C4-2B (cell line): ENCODE data around the gene RHOG.

Experiments used
- H3K27ac ChIP-seq: fragments of 450-650 bp; 2 replicates; pipeline ENCODE4 v1.5.1; 2017
- ZFX ChIP-seq: fragments of 450-650 bp; IDR thresholded peaks from 2 replicates; pipeline ENCODE4 v1.6.1; 2017
- TF ChIP-seq, protein P1 (sequence below): fragments of 450-650 bp; conservative IDR thresholded peaks from 2 replicates; pipeline ENCODE4 v1.5.1; 2017; ENCODE audit warnings: mild to moderate bottlenecking

RHOG gene

DNA sequence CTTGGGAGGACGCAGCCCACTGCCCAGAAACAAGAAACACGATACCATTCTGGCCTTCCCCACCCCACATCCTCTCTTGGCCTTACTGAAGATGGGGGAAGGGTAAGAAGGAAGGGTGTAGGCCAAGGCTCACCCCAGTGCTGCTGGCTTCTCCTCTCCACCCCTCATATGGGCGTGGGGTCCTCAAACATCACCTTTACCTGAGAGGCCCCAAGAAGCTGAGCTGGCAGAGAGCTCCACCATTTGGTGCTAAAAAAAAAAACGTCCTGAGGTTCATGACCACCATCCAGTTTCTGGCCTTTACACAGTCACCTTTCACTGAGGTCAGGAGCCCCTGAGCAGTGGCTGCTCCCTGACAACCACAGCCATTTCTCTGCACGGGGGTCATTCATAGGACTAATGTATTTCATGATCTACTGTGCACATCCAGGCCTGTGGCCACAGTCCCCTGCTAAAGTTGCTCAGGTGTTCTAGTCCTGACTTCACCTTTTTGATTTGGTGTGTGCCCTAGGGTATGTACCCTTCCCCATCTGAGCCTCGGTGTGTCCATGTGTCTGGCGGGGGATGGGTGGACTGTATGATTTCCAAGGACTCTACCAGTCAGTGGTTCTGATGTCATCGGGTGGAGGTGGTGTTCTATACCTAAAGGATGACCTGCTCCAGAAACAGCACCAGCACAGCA, 15.1 kb downstream of the RHOG start:
- no peak overlapping the region for H3K27ac ChIP-seq
- no peak for TF ChIP-seq ZFX
- TF ChIP-seq, protein P1, sequence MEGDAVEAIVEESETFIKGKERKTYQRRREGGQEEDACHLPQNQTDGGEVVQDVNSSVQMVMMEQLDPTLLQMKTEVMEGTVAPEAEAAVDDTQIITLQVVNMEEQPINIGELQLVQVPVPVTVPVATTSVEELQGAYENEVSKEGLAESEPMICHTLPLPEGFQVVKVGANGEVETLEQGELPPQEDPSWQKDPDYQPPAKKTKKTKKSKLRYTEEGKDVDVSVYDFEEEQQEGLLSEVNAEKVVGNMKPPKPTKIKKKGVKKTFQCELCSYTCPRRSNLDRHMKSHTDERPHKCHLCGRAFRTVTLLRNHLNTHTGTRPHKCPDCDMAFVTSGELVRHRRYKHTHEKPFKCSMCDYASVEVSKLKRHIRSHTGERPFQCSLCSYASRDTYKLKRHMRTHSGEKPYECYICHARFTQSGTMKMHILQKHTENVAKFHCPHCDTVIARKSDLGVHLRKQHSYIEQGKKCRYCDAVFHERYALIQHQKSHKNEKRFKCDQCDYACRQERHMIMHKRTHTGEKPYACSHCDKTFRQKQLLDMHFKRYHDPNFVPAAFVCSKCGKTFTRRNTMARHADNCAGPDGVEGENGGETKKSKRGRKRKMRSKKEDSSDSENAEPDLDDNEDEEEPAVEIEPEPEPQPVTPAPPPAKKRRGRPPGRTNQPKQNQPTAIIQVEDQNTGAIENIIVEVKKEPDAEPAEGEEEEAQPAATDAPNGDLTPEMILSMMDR: no peak

DNA sequence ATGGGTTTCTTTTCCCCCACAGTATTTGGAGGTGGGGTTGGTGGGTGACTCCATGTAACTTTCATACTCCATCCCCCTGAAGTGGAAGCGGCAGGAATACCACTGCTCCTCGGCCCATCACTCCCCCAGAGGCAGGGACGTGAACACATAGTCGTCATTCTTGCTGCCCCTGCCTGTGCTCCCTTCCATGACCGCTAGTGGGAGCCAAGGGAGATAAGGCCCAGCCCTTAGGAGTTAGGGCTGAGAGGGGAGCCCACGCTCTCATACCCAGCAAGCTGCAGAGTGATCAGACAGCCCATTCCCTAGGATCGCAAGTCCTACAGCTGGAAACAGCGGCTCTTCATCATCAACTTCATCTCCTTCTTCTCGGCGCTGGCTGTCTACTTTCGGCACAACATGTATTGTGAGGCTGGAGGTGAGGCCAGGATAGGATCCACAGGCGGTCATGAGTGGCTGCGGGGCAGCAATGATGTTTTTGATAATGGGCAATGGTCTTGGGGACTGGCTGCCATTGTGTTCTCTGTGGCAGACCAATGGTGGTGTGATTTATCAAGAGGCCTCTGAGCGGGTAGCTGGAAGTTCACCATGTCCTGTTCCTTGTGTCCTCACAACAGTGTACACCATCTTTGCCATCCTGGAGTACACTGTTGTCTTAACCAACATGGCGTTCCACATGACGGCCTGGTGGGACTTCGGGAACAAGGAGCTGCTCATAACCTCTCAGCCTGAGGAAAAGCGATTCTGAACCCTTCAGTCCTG, 15.9 kb downstream of the RHOG start:
- H3K27ac ChIP-seq: no peak overlapping the region
- no peak for TF ChIP-seq ZFX
- TF ChIP-seq, protein P1: peak; percentile 86

DNA sequence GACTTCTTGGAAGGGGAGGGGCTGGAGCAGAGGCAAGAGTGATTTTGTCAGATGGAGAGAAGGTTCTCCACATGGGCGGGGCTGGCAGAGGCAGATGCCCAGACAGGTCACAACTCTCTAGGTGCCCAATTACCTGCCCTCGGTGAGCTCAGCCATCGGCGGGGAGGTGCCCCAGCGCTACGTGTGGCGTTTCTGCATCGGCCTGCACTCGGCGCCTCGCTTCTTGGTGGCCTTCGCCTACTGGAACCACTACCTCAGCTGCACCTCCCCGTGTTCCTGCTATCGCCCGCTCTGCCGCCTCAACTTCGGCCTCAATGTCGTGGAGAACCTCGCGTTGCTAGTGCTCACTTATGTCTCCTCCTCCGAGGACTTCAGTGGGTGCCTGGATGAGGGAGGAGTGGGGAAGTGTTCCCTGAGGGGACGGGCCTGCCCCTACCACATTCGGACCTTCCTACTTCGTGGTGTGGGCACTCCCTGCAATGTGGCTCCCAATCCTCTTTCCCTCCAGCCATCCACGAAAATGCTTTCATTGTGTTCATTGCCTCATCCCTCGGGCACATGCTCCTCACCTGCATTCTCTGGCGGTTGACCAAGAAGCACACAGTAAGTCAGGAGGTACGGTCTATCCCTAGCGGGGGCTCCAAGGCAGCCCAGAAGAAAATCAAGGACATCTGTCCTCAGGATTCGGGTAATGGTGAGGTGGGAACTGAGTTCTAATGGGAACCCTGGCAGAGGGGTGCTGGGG, 16.8 kb downstream of the RHOG start:
- no peak overlapping the region for H3K27ac ChIP-seq
- no peak for TF ChIP-seq ZFX
- TF ChIP-seq, protein P1: no peak

DNA sequence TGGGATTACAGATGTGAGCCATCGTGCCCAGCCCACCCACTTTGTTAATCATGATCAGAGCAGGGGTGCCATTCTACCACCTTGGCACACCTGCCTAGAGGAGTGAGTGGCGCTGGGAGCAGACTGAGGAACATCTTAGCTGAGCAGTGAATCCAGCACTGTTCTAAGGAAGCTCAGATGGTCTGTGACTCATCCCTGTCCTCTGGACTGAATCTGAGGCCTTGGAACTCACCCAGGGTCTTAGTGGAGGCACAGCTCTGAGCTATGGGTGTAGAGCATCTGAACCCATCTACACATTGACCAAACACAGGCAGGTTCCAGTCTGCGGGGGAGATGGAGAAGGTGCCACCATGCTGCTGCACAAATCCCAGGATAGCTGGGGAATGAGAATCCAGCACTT, 17.5 kb downstream of the RHOG start:
- TF ChIP-seq, protein P1: no peak
- TF ChIP-seq ZFX: no peak
- H3K27ac ChIP-seq: no peak overlapping the region

DNA sequence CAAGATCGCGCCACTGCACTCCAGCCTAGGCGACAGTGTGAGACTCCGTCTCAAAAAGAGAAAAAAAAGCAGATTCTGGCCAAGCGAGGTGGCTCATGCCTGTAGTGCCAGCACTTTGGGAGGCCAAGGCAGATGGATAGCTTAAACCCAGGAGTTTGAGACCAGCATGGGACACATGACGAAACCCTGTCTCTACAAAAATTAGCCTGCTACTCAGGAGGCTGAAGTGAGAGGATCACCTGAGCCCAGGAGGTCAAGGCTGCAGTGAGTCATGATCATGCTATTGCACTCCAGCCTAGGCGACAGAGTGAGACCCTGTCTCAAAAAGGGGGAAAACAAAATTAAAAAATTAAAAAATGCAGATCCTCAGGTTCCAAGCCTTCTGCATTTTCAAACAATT, 18.4 kb downstream of the RHOG start:
- no peak overlapping the region for H3K27ac ChIP-seq
- TF ChIP-seq, protein P1: no peak
- no peak for TF ChIP-seq ZFX

DNA sequence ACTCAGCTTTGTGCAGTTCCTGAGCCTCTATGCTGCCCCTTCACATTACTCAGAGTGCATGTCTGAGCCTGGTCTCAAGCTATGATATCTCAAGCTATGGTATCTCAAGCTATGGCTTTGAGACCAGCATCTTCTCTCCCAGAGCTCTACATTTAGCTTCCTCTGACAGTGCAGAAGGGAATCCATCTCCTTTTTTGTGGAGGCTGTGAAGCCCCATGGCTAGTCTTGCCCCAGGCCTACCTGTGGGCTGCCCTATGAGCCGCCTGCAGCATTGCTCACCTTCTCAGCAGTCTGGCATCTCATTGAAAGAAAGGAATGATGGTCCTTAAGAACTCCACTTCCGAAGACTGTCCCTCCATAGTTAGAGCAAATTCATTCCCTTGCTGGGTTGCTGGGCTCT, 19.8 kb downstream of the RHOG start:
- no peak for TF ChIP-seq ZFX
- TF ChIP-seq, protein P1: no peak
- H3K27ac ChIP-seq: no peak overlapping the region
